Measurements from ENCODE around the gene CYTIP.
"Not testable (repeated sequence)": the region's sequence is repeated elsewhere in the genome, so short reads cannot be mapped to it uniquely, and the experiment has no call there.

The CYTIP gene

DNA sequence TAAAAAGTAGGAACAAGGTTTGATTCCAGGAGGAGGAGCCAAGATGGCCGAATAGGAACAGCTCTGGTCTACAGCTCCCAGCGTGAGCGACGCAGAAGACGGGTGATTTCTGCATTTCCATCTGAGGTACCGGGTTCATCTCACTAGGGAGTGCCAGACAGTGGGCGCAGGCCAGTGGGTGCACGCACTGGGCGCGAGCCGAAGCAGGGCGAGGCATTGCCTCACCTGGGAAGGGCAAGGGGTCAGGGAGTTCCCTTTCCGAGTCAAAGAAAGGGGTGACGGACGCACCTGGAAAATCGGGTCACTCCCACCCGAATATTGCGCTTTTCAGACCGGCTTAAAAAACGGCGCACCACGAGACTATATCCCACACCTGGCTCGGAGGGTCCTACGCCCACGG lies 75.4 kb downstream of the CYTIP start:
- not testable (repeated sequence) for DNase-seq (ENCODE audit: low read depth, low spot score)

DNA sequence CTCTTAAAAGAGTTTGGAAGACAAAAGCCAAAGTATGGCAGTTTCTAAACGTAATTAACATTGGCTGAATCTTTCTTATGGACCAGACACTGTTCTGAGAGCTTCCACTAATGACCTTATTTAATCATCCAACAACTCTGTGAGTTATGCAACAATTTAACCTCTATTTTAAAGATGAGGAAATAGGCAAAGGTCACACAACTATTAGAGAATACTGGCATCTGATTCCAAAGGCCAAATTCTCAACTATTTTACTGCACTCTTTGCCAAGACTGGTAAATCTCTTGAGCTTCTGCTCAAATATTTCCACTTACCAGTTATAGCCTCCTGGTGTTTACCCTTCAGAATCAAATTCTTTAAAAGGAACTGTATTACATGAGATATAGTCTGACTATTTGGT lies 76.2 kb downstream of the CYTIP start:
- DNase-seq (ENCODE audit: low read depth, low spot score): no peak

Data from ELF-1 (cell line).